ENCODE results near the gene EMC7. TPM values are rescaled to one million over a fixed set of nuclear protein-coding genes. Genes with fewer than 3 reads are reported as not detected.
"Not testable (repeated sequence)": the region's sequence is repeated elsewhere in the genome, so short reads cannot be mapped to it uniquely, and the experiment has no call there.

EMC7 gene
- total RNA-seq (2014; rRNA removed; shearing (Covaris generic)) = 27.1 and 42.5 TPM in 2 replicates

DNA sequence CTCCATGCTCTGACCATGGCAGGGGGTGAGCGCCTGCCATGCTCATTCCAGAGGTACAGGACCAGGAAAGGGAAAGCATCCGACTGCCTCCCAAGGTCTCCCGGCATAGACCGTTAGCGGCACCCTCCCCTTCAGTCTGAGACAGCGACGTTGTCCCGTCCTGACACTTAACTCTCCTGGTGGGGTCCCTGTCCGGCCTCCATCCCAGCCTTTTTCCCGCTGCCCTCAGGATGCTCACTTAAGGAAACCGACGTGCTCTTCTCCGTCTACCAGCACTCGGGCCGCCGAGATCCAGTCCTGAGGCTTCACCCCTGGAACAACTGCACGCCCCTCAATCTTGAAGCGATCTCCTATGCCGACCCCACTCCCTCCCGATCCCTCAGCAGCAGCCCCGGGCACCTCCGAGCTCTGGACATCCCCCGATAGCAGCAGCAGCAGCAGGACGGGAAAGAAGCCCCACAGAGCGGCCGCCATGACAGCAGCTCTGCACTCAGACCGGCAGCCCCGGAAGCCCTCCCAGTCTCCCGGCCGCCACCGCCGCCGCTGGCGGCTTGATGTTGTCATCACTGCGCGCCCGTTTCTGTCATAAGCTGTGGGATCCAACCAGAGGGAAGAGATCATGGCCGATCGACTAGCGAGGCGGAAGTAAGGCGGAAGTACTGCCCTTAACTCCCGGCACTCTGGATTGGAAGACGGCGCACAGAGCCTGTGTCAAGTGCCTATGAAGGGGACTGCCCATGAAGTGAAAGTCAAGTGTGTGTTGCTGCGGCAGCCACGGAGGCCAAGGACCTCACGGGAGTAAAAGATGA, at the start of gene EMC7, which contains the start of gene PGBD4:
EMC7 (minus strand) TSS at position 497 of the 809 bp plus-strand sequence; CDS start at position 474, 23 bp downstream.
PGBD4 (plus strand) TSS at position 718 of the 809 bp plus-strand sequence. CDS start 449 bp downstream, outside the sequence.
- Histone ChIP-seq H3K4me1 (replicated peaks) (peaks cover 13% of the 10 kb centered on the region), H3K4me3 (peak within 1 kb of the TSS; percentile 75), H3K27me3 (replicated peaks) (no peaks in the 10 kb centered on the region), H3K9me3 (replicated peaks) (no peaks in the 10 kb centered on the region), H3K36me3 (peaks cover 17% of the 10 kb centered on the region), H3K27ac (peak within 1 kb of the TSS; percentile 63)
- peak; percentile 97 to 99 for DNase-seq (ENCODE audit: low read depth in 1 of 2, low spot score in 2 of 2)

DNA sequence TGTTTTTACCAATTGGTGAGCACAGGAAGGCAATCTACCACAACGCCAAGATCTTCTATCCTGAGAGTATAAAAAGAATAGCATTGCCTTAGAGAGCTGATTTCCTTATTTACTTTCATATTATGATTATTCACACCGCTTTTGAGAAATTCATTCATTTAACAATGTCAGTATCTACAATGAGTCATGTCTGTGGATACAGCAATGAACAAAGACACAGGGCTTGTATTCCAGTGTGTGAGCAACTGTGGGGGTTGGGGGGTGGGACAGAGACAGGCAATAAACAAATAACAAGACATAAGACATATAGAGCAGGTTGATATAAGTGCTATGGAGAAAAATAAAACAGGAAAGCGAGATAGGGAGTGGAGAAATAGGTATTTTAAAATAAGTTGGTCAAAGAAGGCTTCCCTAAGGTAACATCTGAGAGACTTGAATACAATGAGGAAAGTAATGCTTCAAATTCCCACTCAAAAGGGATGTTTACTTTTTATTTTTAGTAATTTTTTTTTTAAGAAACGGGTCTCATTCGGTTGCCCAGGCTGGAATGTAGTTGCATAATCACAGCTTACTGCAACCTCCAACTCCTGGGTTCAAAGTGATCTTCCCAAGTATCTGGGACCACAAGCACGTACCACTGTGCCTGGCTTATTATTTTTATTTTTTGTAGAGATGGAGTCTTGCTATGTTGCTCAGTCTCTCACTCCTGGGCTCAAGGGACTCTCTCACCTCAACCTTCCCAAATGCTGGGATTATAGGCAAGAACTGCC, 45.9 kb upstream of the EMC7 start:
- Histone ChIP-seq H3K9me3 (replicated peaks) (no peaks in the 10 kb centered on the region), H3K36me3 (peaks cover 49% of the 10 kb centered on the region), H3K4me3 (no peak overlapping the region), H3K27ac (peak overlapping the region; percentile 29), H3K4me1 (replicated peaks) (peaks cover 15% of the 10 kb centered on the region), H3K27me3 (replicated peaks) (no peaks in the 10 kb centered on the region)
- peak in 1 of 2 experiments; percentile 56 for DNase-seq (ENCODE audit: low read depth in 1 of 2, low spot score in 2 of 2)

DNA sequence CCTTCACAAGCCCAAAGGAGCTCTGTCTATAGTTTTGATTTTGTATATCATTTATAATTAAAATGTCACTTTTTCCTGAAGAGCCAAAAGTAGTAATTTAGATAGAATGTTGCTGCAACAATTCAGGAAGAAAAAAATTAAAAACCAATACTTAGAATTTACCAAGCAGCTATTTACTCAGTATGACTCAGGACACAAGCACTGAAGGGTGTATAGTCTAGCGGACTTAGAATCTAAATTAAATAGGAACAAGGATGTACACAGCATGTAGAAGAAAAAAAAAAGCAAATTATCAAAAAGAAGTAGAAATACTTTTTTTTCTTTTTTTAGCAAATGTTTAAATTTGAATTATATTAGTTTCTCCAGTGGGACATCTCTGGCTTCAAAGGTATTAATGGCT, 31.8 kb upstream of the EMC7 start:
- no peak for DNase-seq (ENCODE audit: low read depth in 1 of 2, low spot score in 2 of 2)
- no peaks in the 10 kb centered on the region for H3K9me3 ChIP-seq (replicated peaks)
- H3K27ac ChIP-seq = no peak overlapping the region

DNA sequence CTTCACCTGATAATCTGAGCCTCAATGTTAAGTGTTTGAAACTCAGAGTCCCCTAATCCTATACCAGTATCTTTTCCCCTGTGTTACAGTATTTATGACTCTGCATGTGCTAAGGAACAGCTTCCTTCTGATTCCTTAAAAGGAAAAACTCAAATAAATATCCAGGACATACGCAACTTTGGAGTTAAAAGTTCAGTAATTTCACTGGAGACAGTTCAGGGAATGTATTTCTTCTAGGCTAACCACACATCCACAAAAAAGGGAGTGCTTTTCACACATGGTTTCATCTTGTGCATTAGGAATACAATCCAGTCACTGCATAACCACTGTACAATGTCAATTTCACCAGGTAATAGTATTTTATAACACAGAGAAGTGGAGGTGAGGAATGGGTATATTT, 31.2 kb upstream of the EMC7 start:
- Histone ChIP-seq H3K27ac (no peak overlapping the region), H3K4me3 (no peak overlapping the region), H3K36me3 (no peaks in the 10 kb centered on the region; the same call in 1 of the 2 replicates), H3K27me3 (replicated peaks) (no peaks in the 10 kb centered on the region), H3K9me3 (replicated peaks) (no peaks in the 10 kb centered on the region), H3K4me1 (replicated peaks) (0 out of 2 replicates have a peak, but pooled peaks cover 3% of the 10 kb centered on the region)
- DNase-seq (ENCODE audit: low read depth in 1 of 2, low spot score in 2 of 2) = no peak

More for the DNA sequence above, 31.8 kb upstream of the EMC7 start:
- Histone ChIP-seq H3K4me3 (no peak overlapping the region), H3K36me3 (peaks cover 3% of the 10 kb centered on the region; the same call in 1 of the 2 replicates), H3K4me1 (replicated peaks) (0 out of 2 replicates have a peak, but pooled peaks cover 3% of the 10 kb centered on the region), H3K27me3 (replicated peaks) (no peaks in the 10 kb centered on the region)

DNA sequence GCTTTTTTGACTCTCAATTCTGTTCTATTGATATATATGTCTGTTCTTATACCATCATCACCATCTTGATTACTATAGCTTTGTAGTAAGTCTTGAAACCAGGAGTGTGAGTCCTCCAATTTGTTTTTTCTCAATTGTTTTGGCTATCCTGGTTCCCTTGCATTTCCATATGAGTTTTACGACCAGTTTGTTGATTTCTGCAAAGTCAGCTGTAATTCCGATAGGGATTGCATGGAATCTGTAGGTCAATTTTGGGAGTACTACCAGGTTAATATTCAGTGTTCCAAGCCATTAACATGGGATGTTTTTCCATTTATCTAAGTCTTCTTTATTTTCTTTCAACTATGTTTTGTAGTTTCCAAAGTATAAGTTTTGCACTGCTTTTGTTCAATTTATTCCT, 27.2 kb upstream of the EMC7 start:
- H3K36me3 ChIP-seq = no peaks in the 10 kb centered on the region
- no peak overlapping the region for H3K4me3 ChIP-seq
- H3K4me1 ChIP-seq (replicated peaks) = 0 out of 2 replicates have a peak, but pooled peaks cover 3% of the 10 kb centered on the region
- no peak overlapping the region for H3K27ac ChIP-seq
- H3K9me3 ChIP-seq (replicated peaks) = no peaks in the 10 kb centered on the region
- DNase-seq (ENCODE audit: low read depth in 1 of 2, low spot score in 2 of 2) = no peak
- no peaks in the 10 kb centered on the region for H3K27me3 ChIP-seq (replicated peaks)

DNA sequence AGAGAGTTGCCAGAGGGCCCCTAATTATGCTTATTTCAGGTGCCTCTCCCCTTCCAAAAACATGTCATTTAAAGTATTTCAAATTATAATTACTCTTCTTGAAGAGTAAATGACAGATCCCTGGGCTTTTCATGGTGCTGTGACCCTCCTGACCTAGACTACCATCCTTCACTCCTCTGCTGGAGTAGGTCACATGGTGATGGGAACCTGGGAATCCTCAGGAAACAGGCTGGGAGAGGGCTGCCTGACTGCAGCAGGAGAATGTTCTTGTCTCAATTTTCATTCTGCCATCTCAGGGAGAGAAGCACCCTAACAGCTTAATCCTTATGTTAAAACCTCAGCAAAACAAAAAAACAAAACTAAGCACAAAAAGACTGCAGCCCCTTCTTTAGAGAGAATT, 24.9 kb upstream of the EMC7 start:
- Histone ChIP-seq H3K4me1 (replicated peaks) (peaks cover 6% of the 10 kb centered on the region), H3K27me3 (replicated peaks) (no peaks in the 10 kb centered on the region), H3K4me3 (no peak overlapping the region), H3K27ac (no peak overlapping the region), H3K36me3 (no peaks in the 10 kb centered on the region), H3K9me3 (replicated peaks) (no peaks in the 10 kb centered on the region)
- DNase-seq (ENCODE audit: low read depth in 1 of 2, low spot score in 2 of 2) = no peak

DNA sequence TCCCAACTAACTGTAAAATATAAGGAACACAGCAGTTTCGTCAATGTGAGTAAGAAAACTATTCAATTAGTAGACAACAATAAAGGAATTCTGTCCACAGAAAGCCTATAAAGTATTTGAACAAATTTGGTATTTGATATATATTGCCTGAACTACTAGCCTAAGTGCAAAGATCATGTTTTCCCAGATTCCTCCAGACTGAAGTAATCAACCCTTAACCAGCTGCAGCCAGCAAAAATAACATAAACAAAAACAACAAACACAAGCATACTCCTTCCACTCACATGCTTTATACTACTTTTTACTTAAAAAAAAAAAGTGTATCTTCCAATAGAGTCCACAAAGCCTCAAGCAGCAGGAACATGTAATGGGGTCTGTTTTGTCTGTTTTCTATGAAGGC, 24.3 kb upstream of the EMC7 start:
- peaks cover 6% of the 10 kb centered on the region for H3K4me1 ChIP-seq (replicated peaks)
- no peak for DNase-seq (ENCODE audit: low read depth in 1 of 2, low spot score in 2 of 2)
- no peaks in the 10 kb centered on the region for H3K9me3 ChIP-seq (replicated peaks)
- H3K4me3 ChIP-seq = no peak overlapping the region
- H3K27ac ChIP-seq = no peak overlapping the region
- no peaks in the 10 kb centered on the region for H3K36me3 ChIP-seq
- H3K27me3 ChIP-seq (replicated peaks) = no peaks in the 10 kb centered on the region

DNA sequence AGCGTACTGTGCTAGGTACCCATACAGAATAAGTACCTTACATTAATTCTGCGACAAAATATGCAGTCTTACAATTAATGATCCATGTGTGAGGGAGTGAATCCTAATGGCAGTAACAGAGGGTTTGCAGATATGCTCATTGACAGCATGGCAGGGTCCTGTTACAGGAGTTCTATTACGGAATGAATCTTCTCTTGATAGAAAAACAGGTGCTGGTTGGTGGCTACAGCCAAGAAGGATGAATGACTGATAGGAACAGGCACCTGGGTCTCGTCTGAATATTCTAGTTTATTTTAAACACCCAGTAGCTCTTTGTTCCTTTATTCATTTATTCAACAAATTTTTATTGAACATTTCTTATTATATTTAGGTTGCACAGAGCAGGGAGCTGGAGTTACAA, 23.0 kb upstream of the EMC7 start:
- Histone ChIP-seq H3K27me3 (replicated peaks) (no peaks in the 10 kb centered on the region), H3K4me1 (replicated peaks) (peaks cover 6% of the 10 kb centered on the region)

DNA sequence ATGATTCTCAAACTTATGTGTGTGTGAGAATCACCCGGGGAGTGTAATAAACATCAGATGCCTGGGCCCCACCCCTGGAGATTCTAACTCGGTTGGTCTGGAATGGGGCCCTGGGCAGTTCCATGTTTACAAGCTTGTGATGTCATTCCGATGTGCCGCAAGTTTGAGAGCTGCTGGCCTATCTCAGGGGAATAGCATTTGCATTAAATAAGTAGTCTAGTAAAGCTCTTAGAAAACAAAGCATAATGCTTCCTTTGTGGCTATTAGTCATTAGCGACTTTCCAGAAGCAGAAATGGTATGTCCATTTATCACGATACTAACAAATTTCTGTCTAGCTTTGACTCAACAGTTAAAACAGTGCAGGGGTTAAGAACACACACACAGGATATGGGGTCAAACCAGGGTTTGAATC, 21.1 kb upstream of the EMC7 start:
- Histone ChIP-seq H3K27ac (peak overlapping the region; percentile 35), H3K9me3 (replicated peaks) (no peaks in the 10 kb centered on the region), H3K27me3 (replicated peaks) (no peaks in the 10 kb centered on the region), H3K4me3 (no peak overlapping the region), H3K4me1 (replicated peaks) (peaks cover 6% of the 10 kb centered on the region), H3K36me3 (no peaks in the 10 kb centered on the region)
- DNase-seq (ENCODE audit: low read depth in 1 of 2, low spot score in 2 of 2) = peak; percentile 78 to 82

More for the DNA sequence above, 23.0 kb upstream of the EMC7 start:
- Histone ChIP-seq H3K27ac (no peak overlapping the region), H3K4me3 (no peak overlapping the region), H3K36me3 (no peaks in the 10 kb centered on the region), H3K9me3 (replicated peaks) (no peaks in the 10 kb centered on the region)
- no peak for DNase-seq (ENCODE audit: low read depth in 1 of 2, low spot score in 2 of 2)

DNA sequence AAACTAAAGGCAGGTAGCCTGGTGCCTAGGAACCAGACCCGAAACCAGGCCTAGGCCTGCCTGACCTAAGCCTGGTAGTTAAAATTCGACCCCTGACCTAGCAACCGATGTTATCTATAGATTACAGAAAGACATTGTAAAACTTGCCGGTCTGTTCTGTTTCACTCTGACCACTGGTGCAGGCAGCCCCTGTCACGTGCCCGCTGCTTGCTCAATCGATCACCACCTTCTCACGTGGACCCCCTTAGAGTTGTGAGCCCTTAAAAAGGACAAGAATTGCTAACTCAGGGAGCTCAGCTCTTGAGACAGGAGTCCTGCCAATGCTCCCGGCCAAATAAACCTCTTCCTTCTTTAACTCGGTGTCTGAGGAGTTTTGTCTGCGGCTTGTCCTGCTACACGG, 20.1 kb upstream of the EMC7 start:
- not testable (repeated sequence) for H3K27me3 ChIP-seq (replicated peaks); H3K9me3 ChIP-seq (replicated peaks); DNase-seq (ENCODE audit: low read depth in 1 of 2, low spot score in 2 of 2); H3K4me1 ChIP-seq (replicated peaks); H3K36me3 ChIP-seq; H3K4me3 ChIP-seq; H3K27ac ChIP-seq

DNA sequence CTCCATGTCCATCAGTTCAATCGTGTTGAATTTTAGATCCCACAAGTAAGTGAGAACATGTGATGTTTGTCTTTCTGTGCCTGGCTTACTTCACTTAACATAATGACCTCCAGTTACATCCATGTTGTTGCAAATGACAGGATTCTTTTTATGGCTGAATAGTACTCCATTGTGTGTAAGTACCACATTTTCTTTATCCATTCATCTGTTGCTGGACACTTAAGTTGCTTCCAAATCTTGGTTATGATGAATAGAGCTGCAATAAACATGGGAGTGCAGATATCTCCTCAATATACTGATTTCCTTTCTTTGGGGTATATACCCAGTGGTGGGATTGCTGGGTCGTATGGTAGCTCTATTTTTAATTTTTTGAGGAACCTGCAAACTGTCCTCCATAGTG, 18.8 kb upstream of the EMC7 start:
- not testable (repeated sequence) for H3K4me1 ChIP-seq (replicated peaks); H3K27me3 ChIP-seq (replicated peaks); H3K27ac ChIP-seq; DNase-seq (ENCODE audit: low read depth in 1 of 2, low spot score in 2 of 2); H3K36me3 ChIP-seq; H3K4me3 ChIP-seq; H3K9me3 ChIP-seq (replicated peaks)

DNA sequence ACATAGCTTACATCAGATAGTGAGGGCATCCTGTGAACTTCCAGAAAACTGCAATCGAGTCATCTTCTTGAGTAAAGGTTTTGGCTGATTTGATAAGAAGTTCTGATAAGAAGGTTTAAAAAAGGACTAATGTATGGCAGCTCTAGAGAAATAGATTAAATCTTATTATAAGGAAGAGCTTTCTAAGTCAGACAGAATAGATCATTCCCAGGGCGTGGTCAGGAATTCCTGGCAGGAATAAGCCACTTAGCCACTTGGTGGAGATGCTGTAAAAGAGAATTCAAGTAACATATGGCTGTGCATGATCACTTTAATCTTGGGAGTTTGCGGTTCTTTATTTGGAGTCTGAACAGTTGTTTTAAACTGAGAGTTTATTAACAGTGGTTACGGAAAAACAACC, 17.6 kb upstream of the EMC7 start:
- no peaks in the 10 kb centered on the region for H3K36me3 ChIP-seq
- no peaks in the 10 kb centered on the region for H3K27me3 ChIP-seq (replicated peaks)
- H3K27ac ChIP-seq = no peak overlapping the region
- H3K4me1 ChIP-seq (replicated peaks) = peaks cover 6% of the 10 kb centered on the region
- no peak for DNase-seq (ENCODE audit: low read depth in 1 of 2, low spot score in 2 of 2)
- no peaks in the 10 kb centered on the region for H3K9me3 ChIP-seq (replicated peaks)
- no peak overlapping the region for H3K4me3 ChIP-seq

DNA sequence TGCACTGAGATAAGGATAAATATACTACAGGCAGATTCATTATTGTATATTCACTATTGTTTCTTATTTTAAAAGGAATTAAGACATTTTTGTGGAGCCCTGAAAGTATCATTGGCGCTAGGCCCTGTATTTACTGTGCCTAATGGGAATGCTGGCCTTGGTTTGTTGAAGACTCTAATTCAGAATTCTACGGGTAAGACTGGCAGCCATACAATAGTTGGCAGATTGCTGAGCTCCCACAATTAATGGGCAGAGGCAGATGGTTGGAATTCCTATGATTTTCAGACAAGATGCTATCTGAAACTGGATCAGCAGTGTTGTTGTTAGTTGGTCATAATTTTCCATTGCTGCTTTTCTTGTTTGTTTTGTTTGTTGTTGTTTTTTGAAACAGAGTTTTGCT, 15.0 kb upstream of the EMC7 start:
- no peak overlapping the region for H3K27ac ChIP-seq
- peaks cover 2% of the 10 kb centered on the region for H3K4me1 ChIP-seq (replicated peaks)
- H3K36me3 ChIP-seq = no peaks in the 10 kb centered on the region
- H3K9me3 ChIP-seq (replicated peaks) = no peaks in the 10 kb centered on the region
- no peaks in the 10 kb centered on the region for H3K27me3 ChIP-seq (replicated peaks)
- no peak overlapping the region for H3K4me3 ChIP-seq
- no peak for DNase-seq (ENCODE audit: low read depth in 1 of 2, low spot score in 2 of 2)

DNA sequence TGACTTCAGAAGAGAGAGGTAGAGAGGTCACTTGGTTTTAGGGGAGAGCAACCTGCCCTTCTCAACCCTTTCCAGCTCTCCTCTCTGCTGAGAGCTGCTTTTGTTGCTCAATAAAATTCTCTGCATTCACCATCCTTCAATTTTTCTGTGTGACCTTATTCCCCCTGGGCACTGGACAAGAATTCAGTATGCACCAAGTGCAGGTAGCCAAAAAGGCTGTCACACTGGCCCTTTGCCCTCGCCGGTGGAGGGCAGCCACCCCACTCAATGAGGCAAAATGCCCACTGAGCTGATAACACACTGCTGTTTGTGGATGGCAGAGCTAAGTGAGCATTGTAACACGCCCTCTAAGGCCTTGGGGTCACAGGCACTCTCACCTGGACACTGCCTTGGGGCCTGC, 13.1 kb upstream of the EMC7 start:
- no peak overlapping the region for H3K27ac ChIP-seq
- DNase-seq (ENCODE audit: low read depth in 1 of 2, low spot score in 2 of 2) = no peak
- H3K9me3 ChIP-seq (replicated peaks) = no peaks in the 10 kb centered on the region
- H3K27me3 ChIP-seq (replicated peaks) = no peaks in the 10 kb centered on the region
- H3K36me3 ChIP-seq = no peaks in the 10 kb centered on the region
- peaks cover 6% of the 10 kb centered on the region for H3K4me1 ChIP-seq (replicated peaks)
- H3K4me3 ChIP-seq = no peak overlapping the region

Measured in SJSA1 (cell line).